Measurements from ENCODE around the gene SYNJ1.

DNA sequence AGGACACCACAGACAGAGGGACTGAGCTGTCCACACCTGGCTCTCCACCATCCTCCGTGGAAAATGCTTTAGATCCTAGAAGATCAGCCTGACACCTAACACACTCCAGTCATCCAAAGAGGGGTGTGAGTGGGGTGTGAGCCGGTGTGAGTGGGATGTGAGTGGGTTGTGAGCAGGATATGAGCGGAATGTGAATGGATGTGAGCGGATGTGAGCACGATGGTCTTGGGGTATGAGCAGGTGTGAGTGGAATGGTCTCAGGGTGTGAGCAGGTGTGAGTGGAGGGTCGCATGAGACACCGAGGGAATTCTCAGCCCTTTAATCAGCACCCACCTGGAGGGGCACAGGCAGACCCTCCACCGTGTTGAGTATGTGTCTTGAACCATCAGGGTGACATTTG lies 143.3 kb downstream of the SYNJ1 start:
- no peak for TF ChIP-seq POLR2AphosphoS5 (IDR thresholded peaks at IDR 0.05; ENCODE audit: borderline replicate concordance, low read depth, low read length)
- TF ChIP-seq FOXP2 (optimal IDR thresholded peaks at IDR 0.05; ENCODE audit: control extremely low read depth, extremely low read length, insufficient read depth) = no peak

All from SK-N-MC (cell line).